HCT116 (cell line): ENCODE data around the gene PRKAR2A. TPM values are rescaled to one million over a fixed set of nuclear protein-coding genes. Genes with fewer than 3 reads are reported as not detected.

Experiments
- ATAC-seq: fragments of 200-7000 bp; cut with Tn5 transposase; 2 replicates; pipeline ENCODE4 v1.9.1; 2020; ENCODE audit warnings: mild to moderate bottlenecking, moderate library complexity
- BruUV-seq: library from RNA; stranded (reverse); fragments of 400-500 nt; replicated peaks from 2 replicates; lab custom pipeline; 2021; lab: Mats Ljungman, UMichigan
- CTCF ChIA-PET: fragments of 300-600 bp; sonication (Branson Sonifier 250); formaldehyde crosslinking; loops from one replicate; lab custom pipeline; 2021; ENCODE audit warnings: antibody characterized with exemption; lab: Charles Lee
- POLR2A ChIA-PET: fragments of 300-600, 350-600 bp; sonication (Branson Sonifier 250); formaldehyde crosslinking; loops from one replicate; lab custom pipeline; 2021; ENCODE audit warnings: antibody characterized with exemption; lab: Charles Lee
- RAD21 ChIA-PET, 2 experiments: fragments of 300-600 bp; sonication (Branson Sonifier 250); formaldehyde crosslinking; loops; one replicate each; lab custom pipeline; 2023; ENCODE audit warnings: low total read pairs in 2 of 2; ENCODE audit not compliant: uncharacterized antibody in 2 of 2, unreplicated experiment in 2 of 2, low non-redundant PET in 1 of 2; lab: Charles Lee
- DNase-seq: peaks from one replicate; pipeline ENCODE4 v3.0.0-alpha.2; 2010; ENCODE audit warnings: low read depth, low spot score
- H2AFZ ChIP-seq: fragments of 200-600 bp; shearing (Covaris generic), sonication (generic); 2 replicates; pipeline ENCODE4 v1.6.1; 2017; ENCODE audit warnings: low read depth, mixed run types, mixed read lengths, antibody characterized with exemption, low read length; ENCODE audit not compliant: poor library complexity, severe bottlenecking
- H3K27ac ChIP-seq: 2 replicates; pipeline ENCODE4 v1.5.1; 2012; ENCODE audit warnings: low read depth, low read length
- H3K27me3 ChIP-seq: fragments of 200-600 bp; sonication (generic); 2 replicates; pipeline ENCODE4 v1.6.1; 2016; ENCODE audit warnings: mixed run types, low read length, mixed read lengths; ENCODE audit not compliant: insufficient read depth
- H3K36me3 ChIP-seq, 2 experiments: fragments of 200-500 bp in 1 of 2; fragments of 200-600 bp in 1 of 2; sonication (Bioruptor generic) in 1 of 2; sonication (generic) in 1 of 2; 2 replicates each; pipeline versions ENCODE4 v1.5.1 to v1.6.1; 2014 to 2016; ENCODE audit warnings: low read length in 2 of 2, inconsistent platforms in 1 of 2, mixed read lengths in 1 of 2, mixed run types in 1 of 2; ENCODE audit not compliant: insufficient read depth in 2 of 2, control insufficient read depth in 1 of 2
- H3K4me1 ChIP-seq, 2 experiments: fragments of 200-600 bp in 1 of 2; sonication (generic) in 1 of 2; 2 replicates each; pipeline versions ENCODE4 v1.5.1 to v1.6.1; 2012 to 2017; ENCODE audit warnings: low read length in 2 of 2, inconsistent platforms in 1 of 2, mild to moderate bottlenecking in 1 of 2, mixed read lengths in 1 of 2, mixed run types in 1 of 2, moderate library complexity in 1 of 2; ENCODE audit not compliant: insufficient read depth in 2 of 2, control insufficient read depth in 1 of 2
- H3K4me2 ChIP-seq: fragments of 200-600 bp; sonication (generic); 2 replicates; pipeline ENCODE4 v1.6.1; 2017; ENCODE audit warnings: mixed run types, low read length, mixed read lengths
- H3K4me3 ChIP-seq, 2 experiments: fragments of 200-600 bp in 1 of 2; sonication (generic) in 1 of 2; replicated peaks in 1 of 2; 2 replicates each; pipeline ENCODE4 v1.5.1; 2011 to 2016; ENCODE audit warnings: low read length in 2 of 2, control low read depth in 1 of 2, low read depth in 1 of 2, mild to moderate bottlenecking in 1 of 2, mixed read lengths in 1 of 2, mixed run types in 1 of 2
- H3K79me2 ChIP-seq: fragments of 200-600 bp; sonication (generic); 2 replicates; pipeline ENCODE4 v1.6.1; 2017; ENCODE audit warnings: mild to moderate bottlenecking, mixed run types, low read length, moderate library complexity, mixed read lengths; ENCODE audit not compliant: insufficient read depth
- H3K9ac ChIP-seq: fragments of 200-600 bp; sonication (generic); 2 replicates; pipeline ENCODE4 v1.6.1; 2016; ENCODE audit warnings: low read length, mixed read lengths
- H3K9me2 ChIP-seq: fragments of 200-600 bp; sonication (generic), shearing (Covaris generic); 2 replicates; pipeline ENCODE4 v1.6.1; 2017; ENCODE audit warnings: mixed run types, mild to moderate bottlenecking, moderate library complexity; ENCODE audit not compliant: insufficient read depth
- H3K9me3 ChIP-seq, 2 experiments: fragments of 200-500 bp in 1 of 2; fragments of 200-600 bp in 1 of 2; sonication (Bioruptor generic) in 1 of 2; sonication (generic) in 1 of 2; 2 replicates each; pipeline ENCODE4 v1.6.1; 2014 to 2017; ENCODE audit warnings: low read length in 2 of 2, mixed read lengths in 2 of 2, inconsistent platforms in 1 of 2, low read depth in 1 of 2, mild to moderate bottlenecking in 1 of 2, mixed run types in 1 of 2, moderate library complexity in 1 of 2; ENCODE audit not compliant: control insufficient read depth in 1 of 2, insufficient read depth in 1 of 2
- H4K20me1 ChIP-seq: fragments of 200-600 bp; sonication (generic), shearing (Covaris generic); 2 replicates; pipeline ENCODE4 v1.6.1; 2017; ENCODE audit warnings: mixed run types, mild to moderate bottlenecking, moderate library complexity; ENCODE audit not compliant: insufficient read depth
- CBX3 ChIP-seq: IDR thresholded peaks from 2 replicates; pipeline ENCODE4 v1.6.1; 2012; ENCODE audit warnings: low read depth
- CEBPB ChIP-seq: IDR thresholded peaks from 2 replicates; pipeline ENCODE4 v1.6.1; 2012; ENCODE audit warnings: low read depth
- EGR1 ChIP-seq: IDR thresholded peaks from 2 replicates; pipeline ENCODE4 v1.6.1; 2012; ENCODE audit warnings: low read depth
- EZH2phosphoT487 ChIP-seq: fragments of 200-600 bp; IDR thresholded peaks from 2 replicates; pipeline ENCODE4 v1.6.1; 2018; ENCODE audit warnings: antibody characterized with exemption, borderline replicate concordance
- FOSL1 ChIP-seq: IDR thresholded peaks from 2 replicates; pipeline ENCODE4 v1.6.1; 2012; ENCODE audit warnings: low read depth
- JUND ChIP-seq: IDR thresholded peaks from 2 replicates; pipeline ENCODE4 v1.6.1; 2012
- POLR2A ChIP-seq: IDR thresholded peaks from 2 replicates; pipeline ENCODE4 v1.7.0; 2011; ENCODE audit warnings: borderline replicate concordance; ENCODE audit not compliant: insufficient read depth, insufficient read length; ENCODE audit errors: extremely low read depth
- RAD21 ChIP-seq: IDR thresholded peaks from 2 replicates; pipeline ENCODE4 v1.6.1; 2012; ENCODE audit warnings: low read depth, mild to moderate bottlenecking
- SIN3A ChIP-seq: IDR thresholded peaks from 2 replicates; pipeline ENCODE4 v1.6.1; 2012; ENCODE audit warnings: low read depth
- SP1 ChIP-seq: IDR thresholded peaks from 2 replicates; pipeline ENCODE4 v1.6.1; 2012; ENCODE audit warnings: low read depth
- SRF ChIP-seq: IDR thresholded peaks from 2 replicates; pipeline ENCODE4 v1.6.1; 2012; ENCODE audit warnings: low read depth
- YY1 ChIP-seq: IDR thresholded peaks from 2 replicates; pipeline ENCODE4 v1.6.1; 2011; ENCODE audit warnings: low read length, low read depth, moderate library complexity, mild to moderate bottlenecking; ENCODE audit not compliant: insufficient replicate concordance; ENCODE audit errors: extremely low read depth
- ZFX ChIP-seq: fragments of 450-650 bp; IDR thresholded peaks from 2 replicates; pipeline ENCODE4 v1.6.1; 2017
- ZNF274 ChIP-seq: fragments of 200-500 bp; sonication (Bioruptor generic); IDR thresholded peaks from 2 replicates; pipeline ENCODE4 v1.6.1; 2014; ENCODE audit warnings: mild to moderate bottlenecking, low read depth, low read length, inconsistent platforms
- intact Hi-C: fragments of 100-400 bp; cut with micrococcal nuclease; formaldehyde crosslinking; loops from 2 replicates; pipeline ENCODE4 v1.10.0; 2022
- total RNA-seq: library from RNA; stranded (reverse); gene quantifications from one replicate; pipeline ENCODE4 v1.2.1, GENCODE V29; 2021; ENCODE audit not compliant: unreplicated experiment
- TF ChIP-seq, protein P1 (sequence below): IDR thresholded peaks from 2 replicates; pipeline ENCODE4 v1.6.1; 2011; ENCODE audit warnings: mild to moderate bottlenecking, low read length, moderate library complexity; ENCODE audit not compliant: insufficient replicate concordance; ENCODE audit errors: extremely low read depth
- TF ChIP-seq, protein P2 (sequence below): IDR thresholded peaks from 2 replicates; pipeline ENCODE4 v1.6.1; 2012; ENCODE audit warnings: low read depth
- TF ChIP-seq, protein P3 (sequence below): IDR thresholded peaks from 2 replicates; pipeline ENCODE4 v1.6.1; 2012
- TF ChIP-seq, protein P4 (sequence below): IDR thresholded peaks from 2 replicates; pipeline ENCODE4 v1.6.1; 2012

PRKAR2A gene
- total RNA-seq, 1 experiment from 2014 or later: 63.3 TPM

DNA sequence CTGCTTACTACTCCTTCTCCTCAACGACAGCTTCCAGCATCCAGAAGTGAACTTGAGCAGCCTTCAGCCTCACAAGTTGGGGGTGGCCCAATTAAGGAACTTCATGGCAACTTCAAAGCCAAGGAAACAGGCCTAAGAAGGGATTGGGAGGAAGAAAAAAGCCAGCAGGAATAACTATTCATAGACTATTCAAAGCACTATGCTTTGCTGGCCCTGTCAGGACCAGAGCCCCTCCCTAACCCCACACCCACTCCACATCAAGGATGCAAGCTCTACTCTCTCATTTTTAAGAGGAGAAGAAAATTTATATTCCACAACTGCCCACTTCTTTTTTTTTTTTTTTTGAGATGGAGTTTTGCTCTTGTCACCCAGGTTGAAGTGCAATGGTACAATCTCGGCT, 10.0 kb upstream of the PRKAR2A start:
- no peak for ATAC-seq

More for the DNA sequence above, 10.0 kb upstream of the PRKAR2A start:
- Histone ChIP-seq H3K27me3 (no peaks in the 10 kb centered on the region), H4K20me1 (no peaks in the 10 kb centered on the region), H3K9me3 (no peaks in the 10 kb centered on the region), H3K9me2 (no peaks in the 10 kb centered on the region), H3K27ac (no peak overlapping the region), H3K4me3 (no peak overlapping the region), H3K4me2 (no peak overlapping the region), H2AFZ (no peak overlapping the region), H3K79me2 (no peaks in the 10 kb centered on the region), H3K4me1 (no peaks in the 10 kb centered on the region), H3K9ac (no peak overlapping the region), H3K36me3 (no peaks in the 10 kb centered on the region)
- intact Hi-C loops: no loop called here
- TF ChIP-seq FOSL1: no peak
- TF ChIP-seq JUND: no peak
- no peak for TF ChIP-seq ZNF274
- TF ChIP-seq, protein P1, sequence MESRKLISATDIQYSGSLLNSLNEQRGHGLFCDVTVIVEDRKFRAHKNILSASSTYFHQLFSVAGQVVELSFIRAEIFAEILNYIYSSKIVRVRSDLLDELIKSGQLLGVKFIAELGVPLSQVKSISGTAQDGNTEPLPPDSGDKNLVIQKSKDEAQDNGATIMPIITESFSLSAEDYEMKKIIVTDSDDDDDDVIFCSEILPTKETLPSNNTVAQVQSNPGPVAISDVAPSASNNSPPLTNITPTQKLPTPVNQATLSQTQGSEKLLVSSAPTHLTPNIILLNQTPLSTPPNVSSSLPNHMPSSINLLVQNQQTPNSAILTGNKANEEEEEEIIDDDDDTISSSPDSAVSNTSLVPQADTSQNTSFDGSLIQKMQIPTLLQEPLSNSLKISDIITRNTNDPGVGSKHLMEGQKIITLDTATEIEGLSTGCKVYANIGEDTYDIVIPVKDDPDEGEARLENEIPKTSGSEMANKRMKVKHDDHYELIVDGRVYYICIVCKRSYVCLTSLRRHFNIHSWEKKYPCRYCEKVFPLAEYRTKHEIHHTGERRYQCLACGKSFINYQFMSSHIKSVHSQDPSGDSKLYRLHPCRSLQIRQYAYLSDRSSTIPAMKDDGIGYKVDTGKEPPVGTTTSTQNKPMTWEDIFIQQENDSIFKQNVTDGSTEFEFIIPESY: no peak
- no peak for TF ChIP-seq EGR1
- no peak for TF ChIP-seq EZH2phosphoT487
- TF ChIP-seq, protein P2, sequence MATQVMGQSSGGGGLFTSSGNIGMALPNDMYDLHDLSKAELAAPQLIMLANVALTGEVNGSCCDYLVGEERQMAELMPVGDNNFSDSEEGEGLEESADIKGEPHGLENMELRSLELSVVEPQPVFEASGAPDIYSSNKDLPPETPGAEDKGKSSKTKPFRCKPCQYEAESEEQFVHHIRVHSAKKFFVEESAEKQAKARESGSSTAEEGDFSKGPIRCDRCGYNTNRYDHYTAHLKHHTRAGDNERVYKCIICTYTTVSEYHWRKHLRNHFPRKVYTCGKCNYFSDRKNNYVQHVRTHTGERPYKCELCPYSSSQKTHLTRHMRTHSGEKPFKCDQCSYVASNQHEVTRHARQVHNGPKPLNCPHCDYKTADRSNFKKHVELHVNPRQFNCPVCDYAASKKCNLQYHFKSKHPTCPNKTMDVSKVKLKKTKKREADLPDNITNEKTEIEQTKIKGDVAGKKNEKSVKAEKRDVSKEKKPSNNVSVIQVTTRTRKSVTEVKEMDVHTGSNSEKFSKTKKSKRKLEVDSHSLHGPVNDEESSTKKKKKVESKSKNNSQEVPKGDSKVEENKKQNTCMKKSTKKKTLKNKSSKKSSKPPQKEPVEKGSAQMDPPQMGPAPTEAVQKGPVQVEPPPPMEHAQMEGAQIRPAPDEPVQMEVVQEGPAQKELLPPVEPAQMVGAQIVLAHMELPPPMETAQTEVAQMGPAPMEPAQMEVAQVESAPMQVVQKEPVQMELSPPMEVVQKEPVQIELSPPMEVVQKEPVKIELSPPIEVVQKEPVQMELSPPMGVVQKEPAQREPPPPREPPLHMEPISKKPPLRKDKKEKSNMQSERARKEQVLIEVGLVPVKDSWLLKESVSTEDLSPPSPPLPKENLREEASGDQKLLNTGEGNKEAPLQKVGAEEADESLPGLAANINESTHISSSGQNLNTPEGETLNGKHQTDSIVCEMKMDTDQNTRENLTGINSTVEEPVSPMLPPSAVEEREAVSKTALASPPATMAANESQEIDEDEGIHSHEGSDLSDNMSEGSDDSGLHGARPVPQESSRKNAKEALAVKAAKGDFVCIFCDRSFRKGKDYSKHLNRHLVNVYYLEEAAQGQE: no peak
- TF ChIP-seq, protein P3, sequence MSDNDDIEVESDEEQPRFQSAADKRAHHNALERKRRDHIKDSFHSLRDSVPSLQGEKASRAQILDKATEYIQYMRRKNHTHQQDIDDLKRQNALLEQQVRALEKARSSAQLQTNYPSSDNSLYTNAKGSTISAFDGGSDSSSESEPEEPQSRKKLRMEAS: no peak
- TF ChIP-seq, protein P4, sequence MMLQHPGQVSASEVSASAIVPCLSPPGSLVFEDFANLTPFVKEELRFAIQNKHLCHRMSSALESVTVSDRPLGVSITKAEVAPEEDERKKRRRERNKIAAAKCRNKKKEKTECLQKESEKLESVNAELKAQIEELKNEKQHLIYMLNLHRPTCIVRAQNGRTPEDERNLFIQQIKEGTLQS: no peak
- no peak for TF ChIP-seq CBX3
- TF ChIP-seq RAD21: no peak
- TF ChIP-seq CEBPB: no peak
- no peak for TF ChIP-seq SP1
- no peak for TF ChIP-seq ZFX
- no peak for TF ChIP-seq POLR2A
- TF ChIP-seq YY1: no peak
- no peak for TF ChIP-seq SIN3A
- no peak for TF ChIP-seq SRF
- RAD21 ChIA-PET: no interaction called here
- no peak for DNase-seq
- POLR2A ChIA-PET: no interaction called here
- CTCF ChIA-PET: no interaction called here
- no TSS peak for BruUV-seq
